Epithelial cell of proximal tubule (primary cell): ENCODE measurements around the gene SLC51A. TPM values are rescaled to one million over a fixed set of nuclear protein-coding genes. Genes with fewer than 3 reads are reported as not detected.

ENCODE experiments used
- DNase-seq: peaks from one replicate; pipeline ENCODE4 v3.0.0-alpha.2; 2011; ENCODE audit warnings: low read depth
- H3K4me3 ChIP-seq: 2 replicates; pipeline ENCODE4 v1.5.1; 2011; ENCODE audit warnings: low read depth, mild to moderate bottlenecking, low read length
- CTCF ChIP-seq: conservative IDR thresholded peaks from 2 replicates; pipeline ENCODE4 v1.5.1; 2012; ENCODE audit warnings: low read depth, mild to moderate bottlenecking, low read length
- total RNA-seq: library from RNA; depleted of rRNA; stranded (reverse); fragments of >200 nt; gene quantifications from 2 replicates; pipeline ENCODE4 v1.2.3, GENCODE V29; 2015

The SLC51A gene
- total RNA-seq, 1 donor from 2014 or later, result 0.12 TPM

- no peak for TF ChIP-seq CTCF
- no peak for DNase-seq
- no peak overlapping the region for H3K4me3 ChIP-seq
Observed at GRCh38 chr3:196272826-196273225, 56.5 kb downstream of the SLC51A start.

DNA sequence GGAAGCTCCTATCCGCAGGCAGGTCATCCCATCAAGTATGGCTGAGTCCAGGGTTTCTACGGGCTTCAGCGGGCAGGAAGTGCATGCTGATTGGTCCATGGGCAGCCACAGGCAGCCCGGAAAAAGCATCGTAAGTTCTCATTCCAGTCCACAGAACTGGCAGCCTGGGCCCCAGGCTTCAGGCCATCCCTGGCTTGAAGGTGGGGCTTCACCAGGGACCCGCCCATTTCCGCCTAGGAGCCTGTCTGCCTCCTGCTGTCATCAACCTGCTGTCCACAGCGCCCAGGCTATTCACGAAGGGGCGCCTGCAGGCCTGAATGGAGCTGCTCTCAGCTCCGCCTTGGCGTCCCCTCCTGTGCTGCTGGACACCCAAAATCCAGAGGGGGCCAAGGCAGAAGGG is 57.3 kb downstream of the SLC51A start:
- no peak for DNase-seq
- no peak for TF ChIP-seq CTCF
- H3K4me3 ChIP-seq, result no peak overlapping the region

GRCh38 chr3:196274585-196274984 is 58.3 kb downstream of the SLC51A start:
- no peak for DNase-seq
- no peak for TF ChIP-seq CTCF
- H3K4me3 ChIP-seq, result no peak overlapping the region

- no peak overlapping the region for H3K4me3 ChIP-seq
- no peak for TF ChIP-seq CTCF
- DNase-seq, result no peak
Observed at GRCh38 chr3:196275126-196275525, 58.8 kb downstream of the SLC51A start.

- no peak overlapping the region for H3K4me3 ChIP-seq
- TF ChIP-seq CTCF, result no peak
- DNase-seq, result no peak
Observed at GRCh38 chr3:196280689-196281440, 64.5 kb downstream of the SLC51A start.

- H3K4me3 ChIP-seq, result no peak overlapping the region
- DNase-seq, result no peak
- TF ChIP-seq CTCF, result no peak
Observed at GRCh38 chr3:196281962-196282361, 65.6 kb downstream of the SLC51A start.

Other genes with a start within 250 kb of the SLC51A start
- 102 and 130 TPM in 2 replicates for gene TFRC, start 134.4 kb upstream of the SLC51A start, total RNA-seq
- gene ZDHHC19, start 5.1 kb upstream of the SLC51A start, total RNA-seq, result not detected in 2 replicates
- 21.6 and 33.5 TPM in 2 replicates for gene PCYT1A, start 71.2 kb downstream of the SLC51A start, total RNA-seq
- 19.5 and 33.2 TPM in 2 replicates for gene DYNLT2B, start 101.7 kb downstream of the SLC51A start, total RNA-seq
- 1.0 and 3.8 TPM in 2 replicates for gene TM4SF19, start 121.9 kb downstream of the SLC51A start, total RNA-seq
- 6.8 and 7.9 TPM in 2 replicates for gene UBXN7, start 215.9 kb downstream of the SLC51A start, total RNA-seq